ENCODE measurements around the gene GRIN3B. TPM values are rescaled to one million over a fixed set of nuclear protein-coding genes. Genes with fewer than 3 reads are reported as not detected.

Gene GRIN3B
- total RNA-seq, 2 experiments from 2014 or later, result not detected

DNA sequence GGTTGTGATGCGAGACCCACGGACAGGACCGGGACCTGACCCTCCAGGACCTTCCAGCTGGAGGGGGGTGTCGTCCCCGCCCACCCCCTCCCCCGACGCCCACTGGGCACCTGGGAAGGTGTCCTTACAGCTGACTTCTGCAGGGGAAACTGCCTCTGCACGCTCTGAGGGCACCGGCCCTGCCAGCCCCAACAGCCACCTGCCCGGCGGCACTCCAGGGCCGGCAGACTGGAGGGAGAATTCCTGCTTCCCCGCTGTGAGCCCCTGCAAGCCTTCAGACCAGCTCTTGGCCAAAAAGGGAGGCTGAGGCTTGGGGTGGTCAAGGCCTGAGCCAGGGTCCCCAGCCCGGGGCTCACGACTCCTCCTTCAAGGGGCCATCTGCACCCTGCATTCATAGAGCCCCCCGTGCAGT is 27.4 kb downstream of the GRIN3B start:
- CTCF ChIA-PET, result interaction anchor here (0.6 to 2.4 kb wide), 8 partner anchors 9 to 217 kb away, joined by 3 to 10 read pairs (median 6); partner anchors contain the start of gene ARHGAP45

DNA sequence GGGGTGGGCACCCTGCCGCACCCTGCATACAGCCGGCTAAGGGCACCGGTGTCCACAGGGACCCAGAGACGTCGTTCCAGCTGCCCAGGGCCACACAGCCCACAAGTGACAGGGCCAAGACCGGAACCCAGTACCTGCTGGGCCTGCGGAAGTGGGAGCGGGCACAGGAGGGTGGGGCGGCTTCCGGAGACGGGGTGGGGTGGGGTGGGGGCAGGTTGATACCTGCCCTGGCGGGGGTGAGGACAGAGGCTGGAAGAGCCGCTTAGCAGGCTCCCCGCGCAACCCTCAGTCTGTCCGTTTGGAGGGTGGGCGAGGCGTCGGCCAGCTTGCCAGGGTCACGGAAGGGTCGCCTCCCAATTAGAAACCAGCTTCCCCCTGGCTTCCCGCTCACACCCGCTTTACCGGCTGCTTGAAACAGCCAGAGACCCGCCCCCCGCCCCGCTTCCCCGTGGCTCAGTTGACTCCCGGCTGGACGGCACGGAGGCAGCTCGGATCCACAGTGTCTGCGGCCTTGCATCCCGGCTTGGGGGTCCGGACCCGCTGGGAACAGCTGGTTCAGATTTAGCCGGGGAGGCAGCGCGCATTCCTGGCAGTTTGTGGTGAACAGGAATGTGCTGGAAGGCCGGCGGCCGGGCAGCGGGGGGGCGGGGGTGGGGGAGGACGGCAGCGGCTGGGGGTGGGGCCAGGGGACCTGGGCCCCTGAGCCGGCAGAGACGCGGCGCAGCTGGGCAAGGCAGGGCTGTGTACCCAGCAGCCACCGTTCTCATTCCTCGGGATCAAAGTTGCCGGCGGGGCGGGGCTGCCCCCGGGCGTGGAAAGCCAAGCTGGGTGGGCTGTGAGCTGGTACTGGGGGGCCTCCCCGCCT is 28.1 kb downstream of the GRIN3B start:
- ChIA-PET POLR2A (interaction anchor here (0.5 to 3.0 kb wide), 7 partner anchors 10 to 1448 kb away, joined by 3 to 14 read pairs (median 5); partner anchors contain the start of genes ARHGAP45 and REEP6), CTCF (interaction anchor here (0.7 to 2.4 kb wide), 8 partner anchors 9 to 216 kb away, joined by 3 to 10 read pairs (median 5); partner anchors contain the start of gene ARHGAP45)

More for the DNA sequence above, 27.4 kb downstream of the GRIN3B start:
- POLR2A ChIA-PET, result interaction anchor here (0.5 to 3.0 kb wide), 7 partner anchors 12 to 1247 kb away, joined by 3 to 14 read pairs (median 6); partner anchors contain the start of genes ARHGAP45 and REEP6

DNA sequence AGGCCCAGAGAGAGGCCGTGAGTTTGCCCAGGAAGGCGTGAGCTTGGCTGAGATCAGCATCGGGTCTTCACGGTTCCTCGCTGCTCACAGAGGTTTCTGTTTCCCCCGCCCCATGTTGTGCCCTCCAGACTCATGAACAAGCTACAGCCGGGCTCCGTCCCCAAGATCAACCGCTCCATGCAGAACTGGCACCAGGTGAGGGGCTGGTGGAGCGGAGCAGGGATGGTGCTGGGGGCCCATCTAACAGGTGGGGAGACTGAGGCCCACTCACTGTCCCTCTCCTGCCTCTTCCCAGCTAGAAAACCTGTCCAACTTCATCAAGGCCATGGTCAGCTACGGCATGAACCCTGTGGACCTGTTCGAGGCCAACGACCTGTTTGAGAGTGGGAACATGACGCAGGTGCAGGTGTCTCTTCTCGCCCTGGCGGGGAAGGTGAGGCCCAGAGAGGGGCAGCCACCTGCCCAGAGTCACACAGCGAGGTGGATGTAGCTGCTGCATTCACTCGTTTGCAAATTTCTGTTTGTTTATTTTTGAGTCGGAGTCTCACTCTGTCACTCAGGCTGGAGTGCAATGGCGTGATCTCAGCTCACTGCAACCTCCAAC is 32.1 kb downstream of the GRIN3B start:
- ChIA-PET CTCF (interaction anchor here (0.7 to 1.7 kb wide), 5 partner anchors 9 to 248 kb away, joined by 3 to 5 read pairs (median 3); partner anchors contain the start of genes ARHGAP45, GRIN3B and RNU6-2), POLR2A (interaction anchor here (0.7 kb wide), 1 partner anchor 8 kb away, joined by 6 read pairs; no protein-coding TSS in a partner anchor)

DNA sequence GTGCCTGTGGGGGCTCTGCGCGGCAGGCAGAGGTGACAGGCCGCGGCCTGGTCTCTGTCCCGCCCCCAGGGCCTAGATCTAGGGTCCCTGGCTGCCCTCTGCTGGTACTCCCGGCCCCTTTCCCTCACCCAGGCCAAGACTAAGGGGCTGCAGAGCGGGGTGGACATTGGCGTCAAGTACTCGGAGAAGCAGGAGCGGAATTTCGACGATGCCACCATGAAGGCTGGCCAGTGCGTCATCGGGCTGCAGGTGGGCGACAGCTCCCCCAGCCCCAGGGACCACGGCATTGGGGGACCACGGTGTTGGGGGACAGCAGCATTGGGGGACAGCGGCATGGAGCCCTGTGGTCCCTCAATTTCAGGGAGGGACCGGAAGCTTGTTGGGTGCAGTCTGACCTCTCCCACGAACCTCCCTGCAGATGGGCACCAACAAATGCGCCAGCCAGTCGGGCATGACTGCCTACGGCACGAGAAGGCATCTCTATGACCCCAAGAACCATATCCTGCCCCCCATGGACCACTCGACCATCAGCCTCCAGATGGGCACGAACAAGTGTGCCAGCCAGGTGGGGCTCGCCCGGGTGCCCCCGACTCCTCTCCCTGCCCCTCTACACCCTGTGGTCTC is 35.9 kb downstream of the GRIN3B start:
- ChIA-PET POLR2A (no interaction called here), CTCF (interaction anchor here (1.0 to 2.3 kb wide), 2 partner anchors 9 to 159 kb away, joined by 4 to 7 read pairs; no protein-coding TSS in a partner anchor)

DNA sequence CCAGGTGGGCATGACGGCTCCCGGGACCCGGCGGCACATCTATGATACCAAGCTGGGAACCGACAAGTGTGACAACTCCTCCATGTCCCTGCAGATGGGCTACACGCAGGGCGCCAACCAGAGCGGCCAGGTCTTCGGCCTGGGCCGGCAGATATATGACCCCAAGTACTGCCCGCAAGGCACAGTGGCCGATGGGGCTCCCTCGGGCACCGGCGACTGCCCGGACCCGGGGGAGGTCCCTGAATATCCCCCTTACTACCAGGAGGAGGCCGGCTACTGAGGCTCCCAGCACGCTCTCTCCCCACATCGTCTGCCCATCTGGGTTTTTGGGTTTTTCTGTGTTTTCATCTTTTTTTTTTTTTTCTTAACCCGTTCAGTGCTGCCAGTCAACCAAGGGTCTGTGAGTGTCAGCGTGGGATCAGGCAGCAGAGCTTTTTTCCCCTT is 37.4 kb downstream of the GRIN3B start:
- CTCF ChIA-PET, result interaction anchor here (1.2 to 2.3 kb wide), 2 partner anchors 10 to 30 kb away, joined by 4 to 7 read pairs; partner anchors contain the start of gene ARHGAP45
- POLR2A ChIA-PET, result interaction anchor here (0.5 kb wide), 1 partner anchor 9 kb away, joined by 5 read pairs; no protein-coding TSS in a partner anchor

DNA sequence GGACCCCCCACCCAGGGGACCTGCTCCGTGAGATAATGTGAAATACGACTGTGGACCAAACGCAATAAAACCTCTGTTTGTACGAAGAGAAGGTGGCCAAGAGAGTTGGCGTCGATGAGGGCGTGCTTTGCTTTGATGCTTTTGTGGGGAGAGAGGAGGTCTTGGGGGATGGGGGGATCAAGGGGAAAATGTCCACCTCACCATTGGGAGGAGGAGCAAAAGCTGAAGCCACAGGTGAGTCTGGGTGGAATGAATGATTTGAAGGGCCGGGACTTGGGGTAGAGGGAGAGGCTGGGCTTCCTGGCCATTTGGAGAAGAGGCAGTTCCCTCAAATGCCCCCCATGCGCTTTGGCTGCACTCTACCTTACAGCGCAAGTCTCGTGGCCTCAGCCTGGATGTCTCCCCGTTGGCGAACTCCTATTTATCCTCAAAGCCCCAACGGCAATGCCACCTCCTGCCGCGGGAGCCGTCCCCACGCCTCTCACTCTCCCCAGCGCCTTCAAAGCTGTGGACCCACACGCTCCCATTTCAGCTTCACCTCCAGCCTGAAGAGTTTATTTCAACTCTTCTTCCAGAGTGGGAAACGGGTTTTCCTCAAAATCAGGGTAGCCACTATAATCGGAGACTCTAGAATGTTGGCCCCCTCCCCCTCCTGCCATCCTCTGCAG is 38.9 kb downstream of the GRIN3B start:
- POLR2A ChIA-PET, result interaction anchor here (0.6 to 1.7 kb wide), 6 partner anchors 9 to 93 kb away, joined by 3 to 11 read pairs (median 4); partner anchors contain the start of genes ARHGAP45 and RNU6-2
- CTCF ChIA-PET, result interaction anchor here (0.8 to 1.4 kb wide), 5 partner anchors 14 to 228 kb away, joined by 3 to 5 read pairs (median 3); no protein-coding TSS in a partner anchor

DNA sequence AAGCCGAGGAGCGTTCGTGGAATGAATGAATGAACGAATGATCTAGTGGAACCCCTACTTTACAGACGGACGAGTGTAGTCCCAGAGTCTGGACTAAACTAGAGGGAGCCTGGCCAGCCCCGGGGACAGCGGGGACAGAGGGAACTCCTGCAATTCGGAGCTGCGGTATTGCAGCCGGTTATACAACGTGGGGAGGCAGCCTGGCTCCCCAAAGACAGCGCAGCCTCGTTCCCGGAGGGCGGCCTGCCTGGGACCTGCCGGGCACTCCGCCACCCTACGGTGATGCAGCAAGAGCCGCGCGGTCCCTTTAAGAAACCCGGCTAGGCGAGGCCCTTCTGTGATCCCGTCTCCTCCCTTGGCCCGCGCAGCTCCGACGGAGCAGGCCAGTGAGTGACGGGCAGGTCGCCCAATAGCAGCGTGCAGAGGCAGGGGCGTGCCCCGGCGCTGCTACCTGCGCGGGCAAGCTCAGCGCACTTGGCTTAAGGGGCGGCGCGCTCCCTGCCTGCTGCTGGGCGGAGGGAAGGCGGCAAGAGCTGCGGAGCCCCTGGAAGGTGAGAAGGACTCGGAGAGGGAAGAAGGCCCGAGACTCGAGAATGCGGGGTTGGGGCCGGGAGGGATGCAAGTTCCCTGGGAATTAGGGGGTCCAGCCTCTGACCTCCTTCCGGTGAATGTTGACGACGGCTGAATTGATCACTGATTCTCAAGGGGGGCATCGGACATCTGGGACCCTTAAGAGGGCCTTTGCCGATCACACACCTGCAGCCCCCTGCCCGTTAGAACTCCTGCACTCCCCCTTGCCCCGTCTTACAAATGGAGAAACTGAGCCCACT is 39.6 kb downstream of the GRIN3B start, which contains the start of gene ABCA7:
Gene ABCA7 (plus strand): TSS at position 462 of the 830 bp plus-strand sequence. CDS start 1,255 bp downstream, outside the sequence.
- CTCF ChIA-PET, result interaction anchor here (0.8 to 2.0 kb wide), 7 partner anchors 15 to 227 kb away, joined by 3 to 7 read pairs (median 3); partner anchors contain the start of gene RNU6-2
- POLR2A ChIA-PET, result interaction anchor here (0.6 to 1.7 kb wide), 5 partner anchors 9 to 35 kb away, joined by 3 to 11 read pairs (median 4); partner anchors contain the start of genes ARHGAP45 and RNU6-2

DNA sequence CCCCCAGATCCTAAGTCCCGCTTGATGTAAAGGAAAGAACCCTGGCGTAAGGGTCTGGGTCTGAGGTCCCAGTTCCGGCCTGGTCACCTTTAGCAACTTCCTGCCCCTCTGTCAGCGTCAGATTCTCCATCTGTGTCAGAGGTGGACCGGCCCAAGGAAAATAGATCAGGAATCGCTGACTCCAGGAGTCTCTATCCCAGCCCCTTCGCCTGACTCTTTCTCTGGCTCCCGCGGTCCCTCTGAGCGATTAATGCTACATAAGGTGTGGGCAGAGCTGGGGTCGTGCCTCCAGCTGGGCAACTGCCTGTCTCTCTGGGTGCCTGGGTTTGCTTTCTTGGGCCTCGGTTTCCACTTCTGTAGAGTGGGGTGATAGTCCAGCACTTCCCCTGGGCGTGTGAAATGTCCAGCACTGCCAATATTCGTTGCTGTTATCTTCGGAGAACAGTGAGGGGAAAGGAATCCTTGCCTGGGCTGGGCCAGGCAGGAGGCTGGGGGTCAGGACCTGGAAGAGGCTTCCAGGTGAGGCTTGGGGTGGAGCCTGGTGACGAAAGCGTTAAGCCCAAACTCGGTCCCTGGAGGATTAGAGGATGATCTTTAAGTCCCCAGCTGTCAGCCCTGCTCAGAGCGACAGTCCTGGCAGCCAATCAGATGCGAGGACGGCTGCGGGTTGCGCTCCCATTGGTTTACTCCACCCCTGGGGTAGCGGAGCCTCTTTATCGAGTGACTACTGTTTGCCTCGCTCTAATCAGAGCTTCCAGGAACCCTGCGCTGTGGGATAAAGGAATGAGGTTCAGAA is 40.5 kb downstream of the GRIN3B start:
- POLR2A ChIA-PET, result interaction anchor here (0.5 to 1.7 kb wide), 4 partner anchors 8 to 34 kb away, joined by 4 to 11 read pairs (median 7); partner anchors contain the start of gene ARHGAP45
- CTCF ChIA-PET, result interaction anchor here (0.8 to 2.2 kb wide), 8 partner anchors 8 to 49 kb away, joined by 3 to 7 read pairs (median 4); partner anchors contain the start of gene RNU6-2

DNA sequence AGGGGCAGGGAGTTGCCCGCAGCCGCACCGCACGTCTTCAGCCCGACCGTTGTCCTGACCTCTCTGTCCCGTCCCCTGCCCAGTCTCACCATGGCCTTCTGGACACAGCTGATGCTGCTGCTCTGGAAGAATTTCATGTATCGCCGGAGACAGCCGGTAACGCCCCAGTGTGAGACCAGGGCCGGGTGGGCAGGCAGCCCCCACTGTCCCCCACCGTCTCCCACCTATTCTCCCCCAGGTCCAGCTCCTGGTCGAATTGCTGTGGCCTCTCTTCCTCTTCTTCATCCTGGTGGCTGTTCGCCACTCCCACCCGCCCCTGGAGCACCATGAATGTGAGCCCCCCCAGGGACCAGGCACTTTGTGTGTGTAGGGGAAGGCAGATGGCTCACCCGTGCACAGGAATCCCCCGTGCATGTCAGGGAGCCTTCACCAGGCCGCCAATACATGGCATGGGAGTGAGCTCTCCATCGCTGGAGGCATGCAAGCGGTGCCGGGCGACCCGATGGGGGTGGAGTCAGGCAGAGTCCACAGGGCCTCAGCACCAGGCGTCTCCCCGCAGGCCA is 41.1 kb downstream of the GRIN3B start:
- ChIA-PET POLR2A (no interaction called here), CTCF (interaction anchor here (0.9 to 2.2 kb wide), 6 partner anchors 9 to 49 kb away, joined by 3 to 7 read pairs (median 4); no protein-coding TSS in a partner anchor)

DNA sequence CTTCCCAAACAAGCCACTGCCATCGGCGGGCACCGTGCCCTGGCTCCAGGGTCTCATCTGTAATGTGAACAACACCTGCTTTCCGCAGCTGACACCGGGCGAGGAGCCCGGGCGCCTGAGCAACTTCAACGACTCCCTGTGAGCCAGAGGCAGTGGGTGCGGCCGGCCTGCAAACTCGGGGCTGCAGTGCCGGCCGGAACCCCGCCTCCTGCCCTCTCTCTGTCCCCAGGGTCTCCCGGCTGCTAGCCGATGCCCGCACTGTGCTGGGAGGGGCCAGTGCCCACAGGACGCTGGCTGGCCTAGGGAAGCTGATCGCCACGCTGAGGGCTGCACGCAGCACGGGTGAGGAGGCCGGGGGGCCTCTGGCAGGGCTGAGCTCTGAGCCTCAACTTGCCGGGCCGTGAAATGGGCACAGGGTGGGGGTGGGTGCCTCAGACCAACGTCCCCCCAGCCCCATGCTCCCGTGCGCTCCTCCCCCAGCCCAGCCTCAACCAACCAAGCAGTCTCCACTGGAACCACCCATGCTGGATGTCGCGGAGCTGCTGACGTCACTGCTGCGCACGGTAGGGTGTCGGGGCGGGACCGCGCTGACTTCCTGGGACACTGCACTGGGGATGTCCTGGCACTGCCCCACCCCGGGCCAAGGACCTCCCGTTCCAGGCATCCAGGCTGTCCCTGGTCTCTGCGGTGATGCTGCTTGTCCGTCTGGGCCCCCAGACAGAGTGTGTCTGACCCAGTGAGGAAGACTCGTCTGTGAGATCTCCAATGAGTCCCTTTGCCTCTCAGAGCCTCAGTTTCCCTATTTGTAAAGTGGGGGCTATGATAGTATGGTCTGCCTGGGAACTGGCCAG is 41.8 kb downstream of the GRIN3B start:
- CTCF ChIA-PET, result interaction anchor here (0.5 to 2.2 kb wide), 5 partner anchors 10 to 76 kb away, joined by 3 to 7 read pairs (median 5); no protein-coding TSS in a partner anchor

DNA sequence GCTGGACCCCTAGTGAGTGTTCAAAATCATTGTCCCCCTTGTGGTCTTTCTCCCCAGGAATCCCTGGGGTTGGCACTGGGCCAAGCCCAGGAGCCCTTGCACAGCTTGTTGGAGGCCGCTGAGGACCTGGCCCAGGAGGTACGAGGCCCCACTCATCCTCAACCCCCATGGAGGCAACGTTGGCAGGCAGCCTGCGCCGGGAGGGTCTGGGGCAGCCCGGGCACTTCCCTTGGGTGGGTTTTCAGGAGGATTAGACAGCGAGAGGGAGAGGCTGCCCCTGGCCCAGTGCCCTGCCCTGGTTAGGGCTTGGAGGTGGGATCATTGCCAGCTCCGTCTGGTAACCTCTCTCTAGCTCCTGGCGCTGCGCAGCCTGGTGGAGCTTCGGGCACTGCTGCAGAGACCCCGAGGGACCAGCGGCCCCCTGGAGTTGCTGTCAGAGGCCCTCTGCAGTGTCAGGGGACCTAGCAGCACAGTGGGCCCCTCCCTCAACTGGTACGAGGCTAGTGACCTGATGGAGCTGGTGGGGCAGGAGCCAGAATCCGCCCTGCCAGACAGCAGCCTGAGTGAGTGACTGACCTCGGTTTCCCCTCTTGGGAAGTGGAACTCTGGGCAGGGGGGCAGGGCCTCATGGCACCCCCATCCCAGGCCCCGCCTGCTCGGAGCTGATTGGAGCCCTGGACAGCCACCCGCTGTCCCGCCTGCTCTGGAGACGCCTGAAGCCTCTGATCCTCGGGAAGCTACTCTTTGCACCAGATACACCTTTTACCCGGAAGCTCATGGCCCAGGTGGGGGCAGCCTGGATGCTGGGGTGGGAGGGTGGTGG is 42.7 kb downstream of the GRIN3B start:
- CTCF ChIA-PET, result interaction anchor here (0.6 to 2.2 kb wide), 3 partner anchors 14 to 388 kb away, joined by 3 to 6 read pairs (median 3); no protein-coding TSS in a partner anchor
- POLR2A ChIA-PET, result interaction anchor here (1.1 kb wide), 1 partner anchor 48 kb away, joined by 7 read pairs; no protein-coding TSS in a partner anchor

More for the DNA sequence above, 41.8 kb downstream of the GRIN3B start:
- POLR2A ChIA-PET, result interaction anchor here (1.1 kb wide), 1 partner anchor 49 kb away, joined by 7 read pairs; no protein-coding TSS in a partner anchor

DNA sequence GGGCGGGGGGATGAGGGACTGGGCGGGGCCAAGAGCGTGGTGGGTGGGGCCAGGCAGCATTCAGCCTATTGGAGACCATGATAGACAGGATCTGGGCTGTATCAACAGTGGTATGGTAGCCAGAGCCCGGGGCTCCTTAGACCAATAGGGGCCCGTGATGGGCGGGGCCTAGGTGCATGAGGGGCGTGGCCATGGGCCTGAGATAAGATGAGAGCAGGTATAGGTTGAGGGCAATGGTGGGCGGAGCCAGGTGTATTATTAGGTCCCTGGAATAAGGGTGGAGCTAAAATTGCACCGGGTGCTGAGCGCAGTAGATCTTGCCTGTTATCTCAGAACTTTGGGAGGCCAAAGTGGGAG is 45.0 kb downstream of the GRIN3B start:
- CTCF ChIA-PET, result no interaction called here
- POLR2A ChIA-PET, result no interaction called here

DNA sequence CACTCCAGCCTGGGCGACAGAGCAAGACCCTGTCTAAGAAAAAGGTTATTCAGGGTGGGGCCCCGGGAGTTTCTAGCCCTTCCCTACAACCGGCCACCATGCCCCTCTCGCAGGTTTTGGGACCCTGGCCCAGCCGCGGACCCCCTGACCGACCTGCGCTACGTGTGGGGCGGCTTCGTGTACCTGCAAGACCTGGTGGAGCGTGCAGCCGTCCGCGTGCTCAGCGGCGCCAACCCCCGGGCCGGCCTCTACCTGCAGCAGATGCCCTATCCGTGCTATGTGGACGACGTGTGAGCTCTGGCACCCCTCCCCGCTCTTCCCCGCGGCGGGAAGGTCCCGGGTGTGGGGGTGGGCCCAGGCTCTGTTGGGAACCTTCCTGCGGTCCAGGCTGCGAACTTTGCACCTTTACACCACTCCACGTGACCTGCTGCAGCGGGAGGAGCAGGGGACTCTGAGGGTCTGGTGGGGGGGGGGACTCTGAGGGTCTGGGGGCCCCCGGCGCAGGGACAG is 46.0 kb downstream of the GRIN3B start:
- POLR2A ChIA-PET, result interaction anchor here (0.7 kb wide), 1 partner anchor 45 kb away, joined by 3 read pairs; no protein-coding TSS in a partner anchor
- CTCF ChIA-PET, result no interaction called here
